Parathyroid adenoma (tissue), 2 donors: ENCODE results near the gene IKZF1.

ENCODE experiments used
- H2AFZ ChIP-seq: fragments of 300-600 bp; sonication (generic); one replicate; pipeline ENCODE4 v1.7.0; 2017; ENCODE audit warnings: antibody characterized with exemption, mild to moderate bottlenecking
- H3K27ac ChIP-seq: fragments of 300-600 bp; sonication (generic); one replicate; pipeline ENCODE4 v1.7.0; 2017
- H3K27me3 ChIP-seq: fragments of 300-600 bp; sonication (generic); one replicate; pipeline ENCODE4 v1.7.0; 2017; ENCODE audit warnings: low read length; ENCODE audit not compliant: control insufficient read depth, insufficient read depth
- H3K36me3 ChIP-seq: fragments of 300-600 bp; sonication (generic); one replicate; pipeline ENCODE4 v1.7.0; 2017; ENCODE audit warnings: low read length; ENCODE audit not compliant: control insufficient read depth, insufficient read depth
- H3K4me1 ChIP-seq: fragments of 300-600 bp; sonication (generic); one replicate; pipeline ENCODE4 v1.7.0; 2017; ENCODE audit warnings: control low read depth
- H3K4me2 ChIP-seq: fragments of 300-600 bp; sonication (generic); one replicate; pipeline ENCODE4 v1.7.0; 2017; ENCODE audit warnings: low read length
- H3K4me3 ChIP-seq: fragments of 300-600 bp; sonication (generic); one replicate; pipeline ENCODE4 v1.7.0; 2017; ENCODE audit warnings: low read depth, low read length
- H3K79me2 ChIP-seq: fragments of 300-600 bp; sonication (generic); one replicate; pipeline ENCODE4 v1.7.0; 2017; ENCODE audit warnings: control low read depth
- H3K9ac ChIP-seq: fragments of 300-600 bp; sonication (generic); one replicate; pipeline ENCODE4 v1.7.0; 2017; ENCODE audit warnings: mild to moderate bottlenecking
- H3K9me3 ChIP-seq: fragments of 300-600 bp; sonication (generic); one replicate; pipeline ENCODE4 v1.7.0; 2017; ENCODE audit warnings: low read length; ENCODE audit not compliant: control insufficient read depth
- CTCF ChIP-seq: fragments of 300-600 bp; sonication (generic); IDR thresholded peaks from one replicate; pipeline ENCODE4 v1.7.0; 2017; ENCODE audit warnings: antibody characterized with exemption, mild to moderate bottlenecking
- donor health status: primary hyperparathyroidism.

IKZF1 gene

GRCh38 chr7:50295133-50295532, 9.4 kb upstream of the IKZF1 start:
- H3K36me3 ChIP-seq = no peaks in the 10 kb centered on the region
- H3K4me3 ChIP-seq = no peak overlapping the region
- no peaks in the 10 kb centered on the region for H3K27me3 ChIP-seq
- no peaks in the 10 kb centered on the region for H3K79me2 ChIP-seq
- H3K9ac ChIP-seq = no peak overlapping the region
- no peak overlapping the region for H3K27ac ChIP-seq
- no peak for TF ChIP-seq CTCF
- H3K9me3 ChIP-seq = no peaks in the 10 kb centered on the region
- H2AFZ ChIP-seq = no peak overlapping the region
- no peaks in the 10 kb centered on the region for H3K4me1 ChIP-seq
- H3K4me2 ChIP-seq = no peak overlapping the region

GRCh38 chr7:50296799-50297198, 7.7 kb upstream of the IKZF1 start:
- Histone ChIP-seq H3K27me3 (no peaks in the 10 kb centered on the region), H3K27ac (no peak overlapping the region), H3K9me3 (no peaks in the 10 kb centered on the region), H3K4me1 (no peaks in the 10 kb centered on the region), H3K9ac (no peak overlapping the region), H3K79me2 (no peaks in the 10 kb centered on the region), H2AFZ (no peak overlapping the region), H3K36me3 (no peaks in the 10 kb centered on the region), H3K4me2 (no peak overlapping the region), H3K4me3 (no peak overlapping the region)
- no peak for TF ChIP-seq CTCF

GRCh38 chr7:50298811-50299562, 5.5 kb upstream of the IKZF1 start:
- no peaks in the 10 kb centered on the region for H3K4me1 ChIP-seq
- H3K27ac ChIP-seq = no peak overlapping the region
- no peaks in the 10 kb centered on the region for H3K36me3 ChIP-seq
- no peak for TF ChIP-seq CTCF
- no peak overlapping the region for H3K4me2 ChIP-seq
- H3K27me3 ChIP-seq = no peaks in the 10 kb centered on the region
- no peak overlapping the region for H2AFZ ChIP-seq
- no peaks in the 10 kb centered on the region for H3K9me3 ChIP-seq
- H3K9ac ChIP-seq = no peak overlapping the region
- H3K4me3 ChIP-seq = no peak overlapping the region
- no peaks in the 10 kb centered on the region for H3K79me2 ChIP-seq

- H3K27ac ChIP-seq = no peak overlapping the region
- H3K4me3 ChIP-seq = no peak overlapping the region
- H2AFZ ChIP-seq = no peak overlapping the region
- H3K9ac ChIP-seq = no peak overlapping the region
- no peaks in the 10 kb centered on the region for H3K27me3 ChIP-seq
- no peak for TF ChIP-seq CTCF
- H3K36me3 ChIP-seq = no peaks in the 10 kb centered on the region
- no peaks in the 10 kb centered on the region for H3K79me2 ChIP-seq
- H3K4me2 ChIP-seq = no peak overlapping the region
- no peaks in the 10 kb centered on the region for H3K9me3 ChIP-seq
- H3K4me1 ChIP-seq = no peaks in the 10 kb centered on the region
These were observed 4.2 kb upstream of the IKZF1 start for GRCh38 chr7:50300336-50300735.
